Stimulated activated CD4-positive, alpha-beta T cell treated with anti-CD3 and anti-CD28 coated beads, Interleukin-12 subunit alpha, Interleukin-12 subunit beta, amount 100 ng/mL, for 48 hours (primary cell): ENCODE measurements around the gene LINGO1.
A peak's percentile ranks its signal among the peaks of the same experiment; 100 is the strongest.

ENCODE experiments used
- DNase-seq, 3 donors: peaks; one replicate each; pipeline ENCODE4 v3.0.0-alpha.2; 2020; ENCODE audit warnings: low read depth in 2 of 3, low spot score in 1 of 3

Gene LINGO1

GRCh38 chr15:77656294-77656693, 23.6 kb upstream of the LINGO1 start:
- DNase-seq: no peak

- no peak for DNase-seq
These were observed 22.3 kb upstream of the LINGO1 start for GRCh38 chr15:77654975-77655374.

GRCh38 chr15:77653832-77654480, 21.2 kb upstream of the LINGO1 start:
- no peak for DNase-seq

GRCh38 chr15:77650265-77650664, 17.6 kb upstream of the LINGO1 start:
- DNase-seq: no peak

- DNase-seq: no peak
These were observed 16.9 kb upstream of the LINGO1 start for GRCh38 chr15:77649610-77650009.

- no peak for DNase-seq
These were observed 16.3 kb upstream of the LINGO1 start for GRCh38 chr15:77649017-77649416.

GRCh38 chr15:77647961-77648360, 15.2 kb upstream of the LINGO1 start:
- DNase-seq: no peak

GRCh38 chr15:77646104-77646694, 13.5 kb upstream of the LINGO1 start:
- no peak for DNase-seq

- DNase-seq: no peak
These were observed 12.9 kb upstream of the LINGO1 start for GRCh38 chr15:77645602-77646001.

GRCh38 chr15:77644543-77645247, 12.0 kb upstream of the LINGO1 start:
- no peak for DNase-seq

- no peak for DNase-seq
These were observed 11.1 kb upstream of the LINGO1 start for GRCh38 chr15:77643764-77644163.

GRCh38 chr15:77642793-77643430, 10.2 kb upstream of the LINGO1 start:
- no peak for DNase-seq

- DNase-seq: no peak
These were observed 9.3 kb upstream of the LINGO1 start for GRCh38 chr15:77641999-77642398.

GRCh38 chr15:77640615-77641014, 7.9 kb upstream of the LINGO1 start:
- DNase-seq: no peak

- no peak for DNase-seq
These were observed 6.7 kb upstream of the LINGO1 start for GRCh38 chr15:77639431-77639830.

GRCh38 chr15:77637851-77638692, 5.4 kb upstream of the LINGO1 start:
- DNase-seq: no peak

GRCh38 chr15:77636209-77636608, 3.5 kb upstream of the LINGO1 start:
- no peak for DNase-seq

- DNase-seq: peak; percentile 56 to 67 (median 61)
These were observed 1.7 kb upstream of the LINGO1 start for GRCh38 chr15:77634266-77634962.

GRCh38 chr15:77633913-77634265, 1.2 kb upstream of the LINGO1 start:
- no peak for DNase-seq

- peak; percentile 36 to 72 (median 60) for DNase-seq
These were observed 611 bp upstream of the LINGO1 start for GRCh38 chr15:77633134-77633912.
